CD4-positive, alpha-beta T cell treated with Interleukin-10 for 1 hour (primary cell): ENCODE measurements around the gene USP47.
"Not testable (repeated sequence)": the region's sequence is repeated elsewhere in the genome, so short reads cannot be mapped to it uniquely, and the experiment has no call there.

Experiments
- DNase-seq: peaks from one replicate; pipeline ENCODE4 v3.0.0-alpha.2; 2020

Gene USP47

DNA sequence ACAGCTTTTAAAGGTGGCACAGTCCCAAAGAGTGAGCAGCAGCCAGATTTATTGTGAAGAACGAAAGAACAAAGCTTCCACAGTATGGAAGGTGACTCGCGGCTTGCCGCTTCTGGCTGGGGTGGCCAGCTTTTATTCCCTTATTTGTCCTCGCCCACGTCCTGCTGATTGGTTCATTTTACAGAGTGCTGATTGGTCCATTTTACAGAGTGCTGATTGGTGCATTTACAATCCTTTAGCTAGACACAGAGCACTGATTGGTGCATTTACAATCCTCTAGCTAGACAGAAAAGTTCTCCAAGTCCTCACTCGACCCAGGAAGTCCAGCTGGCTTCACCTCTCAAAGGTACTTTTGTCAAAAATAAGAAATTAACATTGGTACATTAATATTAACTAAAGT, 10.4 kb upstream of the USP47 start:
- not testable (repeated sequence) for DNase-seq

DNA sequence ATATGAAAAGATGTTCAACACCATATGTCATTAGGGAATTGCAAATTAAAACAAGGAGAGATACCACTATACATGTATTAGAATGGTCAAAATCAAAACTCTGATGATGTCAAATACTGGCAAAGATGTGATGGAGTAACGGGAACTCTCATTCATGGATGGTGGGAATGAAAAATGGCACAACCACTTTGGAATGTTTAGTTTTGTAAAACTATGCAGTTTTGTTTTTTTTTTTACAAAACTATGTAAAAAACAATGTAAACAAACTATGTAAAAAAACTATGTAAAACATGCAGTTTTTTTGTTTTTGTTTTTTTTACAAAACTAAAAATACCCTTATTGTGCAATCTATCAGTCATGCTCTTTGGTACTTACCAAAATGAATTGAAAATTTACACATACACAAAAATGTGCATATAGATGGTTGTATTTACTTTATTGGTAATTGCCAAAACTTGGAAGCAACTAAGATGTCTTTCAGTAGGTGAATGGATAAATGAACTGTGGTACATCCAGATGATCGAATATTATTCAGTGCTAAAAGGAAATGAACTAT, 5.0 kb upstream of the USP47 start:
- no peak for DNase-seq

DNA sequence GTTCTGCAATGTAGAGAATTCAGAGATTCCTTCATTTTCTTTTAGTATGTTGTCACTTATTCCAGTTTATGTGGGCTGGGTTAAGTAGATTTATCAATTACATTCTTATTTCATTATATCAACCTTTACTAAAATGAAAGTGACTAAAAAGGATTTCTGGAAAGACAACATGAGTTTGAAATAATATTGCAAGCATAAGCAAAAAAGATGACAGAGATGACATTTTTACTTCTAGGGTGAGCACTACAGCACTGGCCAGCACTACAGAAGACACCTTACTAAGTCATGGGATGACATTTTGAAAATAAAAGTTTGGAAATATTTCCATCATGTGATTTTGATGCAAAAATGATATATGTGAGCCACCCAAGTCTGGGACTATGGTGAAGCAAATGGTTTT, 2.1 kb upstream of the USP47 start:
- DNase-seq = no peak

DNA sequence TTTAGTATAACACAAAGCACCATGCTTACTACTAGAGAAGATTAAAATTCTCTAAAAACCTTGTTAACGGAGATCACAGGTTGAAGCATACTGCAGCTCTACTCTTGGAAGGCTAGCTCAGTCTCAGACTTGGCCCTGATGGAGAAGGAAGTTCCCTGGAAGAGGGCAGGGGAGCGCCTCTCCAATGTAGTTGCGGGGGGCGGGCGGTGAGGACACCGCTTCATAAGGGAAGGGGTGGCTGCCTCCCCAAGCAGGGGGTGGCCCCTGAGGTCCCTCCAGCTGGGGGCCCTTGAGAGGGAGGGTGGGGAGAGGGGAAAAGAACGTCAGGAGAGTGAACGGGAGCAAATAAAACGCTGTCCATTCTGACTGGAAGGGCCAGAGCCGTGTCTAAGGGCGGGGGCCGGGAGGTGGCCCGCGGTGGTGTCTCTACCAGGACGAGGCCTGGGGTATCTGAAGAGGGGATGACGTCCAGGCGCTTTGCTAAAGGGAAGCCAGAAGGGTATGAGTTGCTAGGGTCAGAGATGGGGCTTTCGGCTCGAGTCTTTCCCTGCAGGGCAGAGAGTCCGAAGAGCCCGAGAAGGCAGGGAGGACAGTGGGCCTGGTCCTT, 553 bp upstream of the USP47 start:
- DNase-seq = no peak

DNA sequence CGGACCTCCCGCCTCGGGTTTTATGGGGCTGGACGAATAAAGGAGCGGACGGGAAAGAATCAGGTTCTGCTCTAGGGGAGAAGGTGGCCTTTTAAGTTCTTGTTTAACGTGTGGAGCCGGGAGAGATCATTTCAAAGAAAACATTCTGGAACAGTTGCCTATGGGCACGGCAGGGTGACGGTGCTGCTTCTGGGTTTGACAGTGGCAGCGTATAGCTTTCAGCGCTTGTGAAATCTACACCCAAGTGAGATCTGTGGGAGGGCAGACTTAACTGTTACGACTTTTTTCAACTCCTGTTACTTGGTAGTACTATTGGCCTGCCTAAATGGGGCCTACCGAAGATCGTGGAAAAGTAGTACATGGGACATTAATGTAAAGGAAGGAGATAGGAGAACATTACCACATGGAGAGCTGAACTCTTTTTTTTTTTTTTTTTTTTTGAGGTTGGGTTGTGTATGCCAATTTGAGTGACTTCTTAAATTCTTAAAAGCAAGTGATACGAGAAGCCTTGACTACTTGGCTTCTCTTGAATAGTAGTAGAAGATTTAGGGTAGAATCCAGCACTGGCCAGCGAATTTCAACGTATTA, 743 bp downstream of the USP47 start:
- peak; percentile 74 for DNase-seq

DNA sequence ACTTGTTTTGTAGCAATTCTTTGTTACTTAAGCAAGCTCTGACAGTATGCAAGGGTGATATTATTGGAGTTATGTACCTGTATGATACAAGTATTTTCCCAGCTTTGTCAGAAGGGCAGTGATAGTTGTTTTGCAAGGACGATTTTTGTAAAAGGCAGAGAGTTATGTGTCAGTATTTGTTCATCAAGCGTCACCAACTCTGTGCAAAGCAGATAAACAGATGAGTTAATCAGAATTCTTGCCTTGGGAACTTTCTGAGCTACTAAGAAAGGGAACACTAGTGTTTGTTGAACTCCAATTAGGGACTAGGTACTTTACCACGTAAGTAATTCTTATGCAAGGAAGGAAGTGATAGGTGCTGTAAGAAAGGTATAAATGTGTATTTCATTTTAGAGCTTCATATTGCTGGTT, 1.4 kb downstream of the USP47 start:
- DNase-seq = peak; percentile 69

DNA sequence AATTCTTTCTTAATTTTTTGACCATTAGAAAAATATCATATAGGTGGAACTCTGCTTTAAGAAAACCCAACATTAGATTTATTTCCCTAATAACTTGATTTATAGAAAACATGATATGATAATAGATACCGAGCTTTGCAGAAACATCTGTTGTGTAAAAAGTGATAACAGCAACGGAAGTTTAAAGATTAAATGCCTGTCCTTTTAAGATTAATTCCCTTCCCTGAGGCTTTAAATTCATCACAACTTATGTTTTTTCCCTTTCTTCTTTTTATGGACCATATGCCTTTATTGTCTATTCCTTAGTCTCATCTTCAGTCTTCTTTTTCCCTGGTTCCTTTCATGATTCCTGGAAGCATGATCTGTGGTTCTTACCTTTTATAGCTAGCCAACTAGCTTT, 1.9 kb downstream of the USP47 start:
- no peak for DNase-seq

DNA sequence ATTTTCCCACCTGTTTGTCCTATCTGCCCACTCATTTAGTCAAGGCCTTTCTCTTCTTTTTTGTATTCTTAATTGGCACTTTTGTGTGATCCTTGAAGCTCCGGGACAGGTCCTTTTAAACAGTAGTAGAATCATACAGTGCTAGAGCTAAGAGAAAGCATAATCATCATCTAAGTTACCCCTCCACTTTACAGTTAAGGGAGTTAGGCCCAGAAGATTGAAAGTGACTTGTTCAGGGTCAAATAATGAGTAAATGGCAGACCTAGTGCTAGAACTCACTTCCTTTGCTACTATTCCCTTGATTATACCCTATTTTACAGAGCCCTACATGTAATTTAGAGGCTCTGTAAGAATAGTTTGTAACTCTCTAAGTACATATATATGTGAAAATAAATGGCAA, 2.5 kb downstream of the USP47 start:
- no peak for DNase-seq

DNA sequence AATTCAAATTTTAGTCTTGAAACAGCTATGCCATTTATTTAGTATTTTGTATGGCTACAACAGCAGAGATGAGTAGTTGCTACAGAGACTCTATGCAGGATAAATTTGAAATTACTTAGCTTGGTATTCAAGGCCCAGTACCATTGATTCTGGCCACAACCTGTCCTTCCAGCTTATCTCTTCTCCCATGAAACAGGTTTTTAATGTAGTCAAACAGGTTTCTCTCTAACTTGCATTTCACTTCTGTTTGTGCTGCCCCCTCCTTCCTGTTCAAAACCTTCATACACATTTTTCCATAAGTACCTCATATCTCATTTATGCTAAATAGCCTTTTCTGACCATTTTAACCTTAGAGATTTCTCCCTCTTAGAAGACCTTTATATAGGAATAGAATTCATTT, 3.3 kb downstream of the USP47 start:
- no peak for DNase-seq

DNA sequence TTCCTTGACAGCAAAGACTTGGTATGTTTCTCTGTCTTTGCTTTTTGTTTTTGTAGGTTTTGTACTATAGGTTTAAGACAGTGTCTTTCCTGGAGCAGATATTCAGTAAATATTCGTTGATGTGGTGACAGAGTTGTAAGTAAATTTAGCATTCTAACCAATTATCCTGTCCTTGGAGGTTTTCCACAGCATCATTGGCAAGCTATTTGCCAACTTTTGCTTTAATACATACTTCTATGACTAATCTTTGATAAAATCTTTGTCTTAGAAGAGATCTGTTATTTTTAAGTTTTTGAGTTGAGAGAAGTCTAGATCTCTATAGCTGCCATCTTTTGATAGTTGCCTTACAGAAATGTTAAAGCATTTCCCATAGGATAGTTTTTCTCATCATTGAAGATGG, 3.8 kb downstream of the USP47 start:
- no peak for DNase-seq

DNA sequence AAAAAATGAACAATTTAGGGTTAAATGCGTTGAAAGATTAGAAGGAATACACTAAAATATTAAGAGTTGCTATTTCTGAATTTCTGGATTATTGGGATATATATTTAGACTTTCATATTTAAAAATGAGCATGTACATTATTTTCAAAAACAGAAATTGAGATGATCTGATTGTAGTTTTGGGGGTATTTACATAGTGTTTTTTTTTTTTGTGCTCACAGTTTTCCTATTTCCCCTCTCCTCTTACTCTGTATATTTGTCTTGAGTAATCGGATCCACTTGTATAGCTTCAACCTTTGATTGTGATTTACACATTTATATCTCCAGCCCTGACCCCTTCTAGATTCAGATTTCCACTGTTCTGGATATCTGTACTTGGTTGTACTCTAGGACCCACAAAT, 5.3 kb downstream of the USP47 start:
- DNase-seq = no peak

DNA sequence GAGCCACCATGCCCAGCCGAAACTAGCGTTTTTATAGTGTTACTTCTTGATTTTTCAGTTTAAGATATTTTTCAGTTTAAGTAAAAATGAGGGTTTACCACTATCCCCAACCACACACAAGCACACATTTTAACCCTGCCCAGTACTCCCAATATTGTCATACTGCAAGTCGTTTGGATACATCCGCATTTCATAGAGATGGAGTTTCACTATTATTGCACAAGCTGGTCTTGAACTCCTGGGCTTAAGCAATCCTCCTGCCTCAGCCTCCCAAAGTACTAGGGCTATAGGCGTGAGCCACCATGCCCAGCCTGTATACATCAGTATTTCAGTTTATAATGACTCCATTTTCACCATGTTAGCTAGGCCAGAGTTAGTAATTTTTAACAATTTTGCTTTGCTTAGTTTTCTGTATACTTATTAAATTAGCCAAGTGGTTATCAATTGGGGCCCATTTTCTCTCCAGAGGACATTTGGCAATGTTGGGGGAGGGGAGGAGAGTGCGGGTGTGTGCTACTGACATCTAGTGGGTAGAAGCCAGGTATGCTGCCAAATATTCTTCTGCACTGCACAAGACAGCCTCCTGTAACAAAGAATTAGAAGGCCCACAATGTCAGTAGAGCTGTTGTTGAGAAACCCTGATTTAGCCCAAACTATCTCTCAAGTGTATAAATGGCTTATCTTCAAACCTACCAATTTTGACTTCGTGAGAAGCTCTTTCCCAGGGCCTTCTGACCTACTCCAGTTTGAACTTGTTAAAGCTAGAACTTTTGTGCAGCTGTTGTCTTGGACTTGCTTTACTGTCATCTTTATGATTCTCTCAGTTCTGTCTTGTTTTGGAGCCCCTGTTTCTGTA, 7.3 kb downstream of the USP47 start:
- DNase-seq = peak; percentile 81

DNA sequence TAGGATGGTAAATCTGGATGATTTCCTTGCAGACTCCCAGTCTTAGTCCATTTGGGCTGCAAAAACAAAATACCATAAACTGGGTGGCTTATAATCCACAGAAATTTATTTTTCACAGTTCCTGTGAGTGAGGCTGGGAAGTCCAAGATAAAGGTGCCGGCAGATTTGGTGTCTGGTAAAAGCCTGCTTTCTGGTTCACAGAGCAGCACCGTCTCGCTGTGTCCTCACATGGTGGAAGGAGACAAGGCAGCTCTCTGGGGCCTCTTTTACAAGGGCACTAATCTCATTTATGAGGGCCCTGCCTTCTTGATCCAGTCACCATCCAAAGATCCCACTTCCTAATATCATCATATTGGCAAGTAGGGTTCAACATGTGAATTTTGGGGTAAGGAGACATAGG, 8.9 kb downstream of the USP47 start:
- DNase-seq = no peak

DNA sequence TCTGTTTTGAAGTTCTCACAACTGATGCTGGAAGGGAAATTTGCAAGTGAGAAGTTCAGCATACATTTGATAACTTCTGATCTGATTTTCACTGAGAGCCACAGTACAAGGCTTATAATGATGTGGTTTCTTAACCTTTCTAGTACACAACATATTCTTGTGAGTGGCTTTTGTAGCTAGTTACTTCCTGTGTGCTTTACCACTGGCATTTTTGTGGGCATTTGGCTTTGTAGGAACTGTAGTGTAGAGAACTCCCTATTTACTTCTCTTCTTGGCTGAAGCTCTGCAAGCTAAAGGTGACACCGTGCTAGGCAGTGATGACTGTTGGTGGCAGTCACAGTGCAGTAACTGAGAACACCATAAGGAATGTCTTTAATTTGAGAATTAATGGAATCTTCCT, 14.9 kb downstream of the USP47 start:
- peak; percentile 57 for DNase-seq

DNA sequence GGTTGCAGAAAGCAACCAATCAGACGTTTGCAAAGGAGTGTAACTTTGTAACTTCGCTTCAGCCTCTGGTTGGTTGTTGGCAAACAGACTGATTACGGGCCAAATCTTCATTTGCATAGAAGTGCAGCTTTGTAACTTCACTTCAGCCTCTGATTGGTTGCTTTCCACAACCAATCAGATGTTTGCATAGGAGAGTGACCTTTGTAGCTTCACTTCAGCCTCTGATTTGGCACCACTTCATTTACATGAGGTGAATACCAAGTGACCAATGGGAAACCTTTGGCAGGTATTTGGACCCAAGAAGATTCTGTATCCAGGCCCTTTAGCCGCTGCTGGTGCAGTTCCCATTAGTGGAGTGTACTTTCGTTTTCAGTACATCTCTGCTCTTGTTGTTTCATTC, 16.0 kb downstream of the USP47 start:
- peak; percentile 69 for DNase-seq

DNA sequence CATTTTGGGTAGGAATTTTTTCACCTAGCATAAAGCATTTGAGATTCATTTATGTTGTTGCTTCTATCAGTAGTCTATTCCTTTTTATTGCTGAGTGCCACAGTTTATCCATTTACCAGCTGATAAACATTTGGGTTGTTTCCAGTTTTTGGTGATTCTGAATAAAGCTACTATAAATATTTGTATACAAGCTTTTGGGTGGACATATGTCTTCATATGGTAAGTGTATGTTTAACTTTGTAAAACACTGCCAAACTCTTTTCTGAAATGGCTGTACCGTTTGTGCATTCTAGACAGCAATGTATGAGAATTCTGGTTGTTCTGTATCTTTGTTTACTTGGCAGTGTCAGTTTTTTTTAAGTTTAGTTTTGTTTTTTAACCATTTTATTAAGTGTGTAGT, 16.9 kb downstream of the USP47 start:
- no peak for DNase-seq

DNA sequence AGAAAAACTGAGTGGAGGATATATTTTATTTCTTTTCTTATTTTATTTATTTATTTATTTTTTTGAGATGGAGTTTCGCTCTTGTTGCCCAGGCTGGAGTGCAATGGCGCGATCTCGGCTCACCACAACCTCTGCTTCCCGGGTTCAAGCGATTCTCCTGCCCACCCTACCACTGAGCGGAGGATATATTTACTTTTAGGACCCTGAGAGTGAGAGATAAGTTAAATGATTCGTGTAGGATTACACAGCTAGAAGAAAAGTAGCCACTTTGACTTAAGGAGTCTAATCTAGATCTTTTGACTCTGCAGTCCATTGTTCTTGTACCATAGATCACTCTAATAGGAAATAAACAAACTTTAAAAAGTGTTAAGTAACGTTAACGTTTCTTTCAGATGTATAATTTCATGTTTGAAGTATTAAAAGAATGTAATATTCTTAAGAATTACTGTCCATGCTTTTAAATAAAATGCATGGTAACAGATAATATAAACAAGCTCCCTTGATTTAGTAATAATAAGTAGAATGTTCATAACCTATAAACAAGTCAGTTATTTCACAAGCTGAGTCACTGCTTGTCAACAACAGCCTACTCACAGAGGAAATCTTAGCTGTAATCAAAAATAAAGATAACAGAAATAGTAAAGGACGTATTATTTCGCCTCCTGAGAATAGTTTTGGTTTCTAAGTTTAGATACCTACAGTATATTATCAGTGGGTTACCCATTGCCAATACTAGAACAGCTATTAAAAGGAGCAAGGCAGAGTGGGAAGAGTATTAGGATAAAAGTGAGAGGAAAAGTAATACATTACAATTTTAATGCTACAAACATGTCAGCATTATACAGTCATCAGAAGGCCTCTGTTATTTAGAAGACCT, 18.6 kb downstream of the USP47 start:
- DNase-seq = no peak

DNA sequence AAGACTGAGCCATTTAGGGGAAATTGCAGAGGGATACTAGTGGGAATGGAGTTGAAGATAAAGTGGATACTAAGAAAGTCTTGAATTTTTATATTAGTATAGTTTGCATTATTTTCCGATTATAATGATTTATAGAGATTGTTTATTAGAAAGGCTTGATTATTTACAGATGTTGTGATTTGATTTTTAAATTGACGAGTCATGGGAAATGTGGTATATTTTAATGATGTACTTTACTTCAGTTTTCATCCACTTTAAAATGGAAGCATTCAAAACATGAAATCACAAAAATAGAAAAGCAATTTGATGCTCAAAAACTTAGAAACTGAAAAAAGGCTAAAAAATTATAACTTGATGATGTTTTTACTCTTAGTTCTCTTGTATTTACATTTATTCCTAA, 21.2 kb downstream of the USP47 start:
- DNase-seq = no peak

DNA sequence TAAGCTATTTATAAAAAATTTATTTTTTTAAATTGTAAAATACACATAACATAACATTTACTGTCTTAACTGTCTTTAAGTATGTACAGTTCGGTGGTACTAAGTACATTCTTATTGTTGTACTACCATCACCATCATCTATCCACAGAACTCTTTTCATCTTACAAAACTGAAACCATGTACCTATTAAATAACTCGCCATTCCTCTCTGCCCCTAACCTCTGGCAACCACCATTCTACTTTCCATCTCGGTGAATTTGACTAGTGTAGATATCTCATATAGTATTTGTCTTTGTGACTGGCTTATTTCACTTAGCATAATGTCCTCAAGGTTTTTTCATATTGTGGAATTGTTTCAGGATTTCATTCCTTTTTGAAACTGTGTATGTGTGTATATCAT, 22.6 kb downstream of the USP47 start:
- no peak for DNase-seq

DNA sequence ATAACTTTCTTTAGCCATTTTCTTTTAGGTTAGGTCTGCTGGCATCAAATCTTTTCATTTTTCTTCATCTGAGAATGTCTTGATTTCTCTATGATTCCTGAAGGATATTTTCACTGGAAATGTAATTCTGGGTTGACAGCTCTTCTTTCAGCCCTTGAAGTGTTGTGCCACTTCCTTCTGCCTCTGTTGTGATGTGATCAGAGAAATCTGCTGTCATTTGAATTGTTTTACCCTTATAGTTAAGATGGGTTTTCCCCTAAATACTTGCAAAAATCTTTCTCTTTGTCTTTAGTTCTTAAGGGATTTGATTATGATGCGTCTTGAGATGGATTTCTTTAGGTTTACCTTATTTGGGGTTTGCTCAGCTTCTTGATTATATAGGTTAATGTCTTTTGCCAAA, 23.0 kb downstream of the USP47 start:
- DNase-seq = peak; percentile 17

DNA sequence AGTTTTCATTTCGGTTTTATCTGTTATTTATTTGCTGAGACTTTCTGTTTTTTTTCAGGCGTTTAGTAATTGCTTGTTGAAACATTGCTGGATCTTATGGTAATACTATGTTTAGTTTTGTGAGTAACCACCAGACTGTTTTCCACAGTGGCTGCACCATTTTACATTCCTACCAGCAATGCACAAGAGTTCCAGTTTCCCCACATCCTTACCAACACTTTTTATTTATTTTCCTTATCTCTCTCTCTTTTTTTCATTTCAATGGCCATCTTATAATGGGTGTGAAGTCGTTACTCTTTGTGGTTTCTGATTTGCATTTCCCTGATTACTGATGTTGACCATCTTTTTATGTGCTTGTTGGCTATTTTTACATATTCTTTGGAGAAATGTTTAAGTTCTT, 23.7 kb downstream of the USP47 start:
- no peak for DNase-seq

DNA sequence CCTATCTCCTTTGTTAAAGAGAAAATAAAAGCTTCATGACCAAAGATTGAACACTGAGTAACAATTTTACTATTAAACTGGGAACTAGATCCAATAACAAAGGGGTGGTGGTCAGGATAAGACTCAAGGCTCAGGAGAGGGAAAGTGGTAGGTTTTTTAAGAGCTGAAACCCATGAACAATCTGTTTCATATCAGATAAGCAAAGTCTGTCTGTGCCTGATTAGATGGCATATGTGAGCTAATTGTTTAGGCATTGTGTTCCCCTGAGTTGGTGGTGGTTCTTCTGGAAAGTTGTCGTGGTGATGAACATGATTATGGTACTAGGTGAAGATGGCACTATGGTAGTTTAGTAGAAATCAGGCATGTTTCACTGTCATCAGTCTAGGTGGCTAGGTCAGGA, 24.4 kb downstream of the USP47 start:
- DNase-seq = no peak

DNA sequence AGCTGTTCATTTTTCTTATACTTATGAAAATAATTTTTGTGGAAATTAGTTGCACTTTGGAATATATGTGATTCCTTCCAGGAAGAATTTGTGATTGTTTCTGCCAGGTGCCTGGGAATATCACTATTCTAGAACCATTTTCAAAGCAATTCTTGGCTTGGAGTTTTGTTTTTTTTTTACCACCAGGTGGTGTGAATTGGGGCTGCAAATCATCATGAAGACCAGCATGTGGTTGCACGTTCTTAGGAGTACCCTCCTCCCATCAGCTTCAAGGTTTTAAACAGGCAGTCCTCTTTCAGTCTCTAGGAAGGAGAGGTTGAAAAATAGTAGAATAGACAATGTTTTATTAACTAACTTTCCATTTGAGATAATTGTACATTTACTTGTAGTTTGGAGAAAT, 25.9 kb downstream of the USP47 start:
- no peak for DNase-seq
